Measurements from ENCODE around the gene LRRC75B.

GRCh38 chr22:24576778-24577177 lies 16.1 kb downstream of the LRRC75B start:
- no peak for TF ChIP-seq CTCF (IDR thresholded peaks at IDR 0.05; ENCODE audit: extremely low read depth in 1 of 2, insufficient read depth in 1 of 2, low read depth in 1 of 2, low read length in 2 of 2)
- TF ChIP-seq POLR2A (IDR thresholded peaks at IDR 0.05; ENCODE audit: low read depth, low read length): no peak
- no peak for TF ChIP-seq EZH2 (IDR thresholded peaks at IDR 0.05; ENCODE audit: borderline replicate concordance, low read depth, low read length, severe bottlenecking)
- TF ChIP-seq POLR2AphosphoS5 (IDR thresholded peaks at IDR 0.05; ENCODE audit: insufficient read depth, low read depth, low read length): no peak
- no peak for TF ChIP-seq MAX (IDR thresholded peaks at IDR 0.05; ENCODE audit: insufficient read depth, insufficient read length)
- TF ChIP-seq JUN (IDR thresholded peaks at IDR 0.05; ENCODE audit: borderline replicate concordance, insufficient read depth, insufficient read length, low read depth): no peak
- no peak for TF ChIP-seq MYC (IDR thresholded peaks at IDR 0.05; ENCODE audit: low read depth, low read length)
